HG03139 (cell line): ENCODE data around the gene PTPRM.

Source experiments
- ATAC-seq: cut with Tn5 transposase; IDR thresholded peaks from one replicate; pipeline ENCODE4 v1.9.1; 2021; ENCODE audit not compliant: unreplicated experiment

The PTPRM gene

DNA sequence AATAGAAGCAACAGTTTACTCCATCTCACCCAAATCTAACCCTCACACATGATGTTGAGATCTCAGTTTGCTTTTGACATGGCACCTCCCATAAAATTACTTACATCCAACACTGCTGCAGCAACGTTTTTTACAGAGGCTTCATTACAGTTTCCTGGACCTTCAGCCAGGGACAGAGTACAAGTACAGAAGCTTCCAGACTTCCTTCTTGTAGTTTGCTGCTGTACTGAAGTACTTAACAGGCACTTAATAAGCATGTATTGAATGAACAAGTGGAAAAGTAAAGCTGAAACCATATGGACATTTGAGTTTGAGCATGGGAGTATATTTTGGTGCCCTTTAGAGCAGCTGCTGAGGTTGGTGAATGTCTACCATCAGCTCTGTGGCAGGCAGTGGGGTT lies 514.2 kb downstream of the PTPRM start:
- no peak for ATAC-seq

DNA sequence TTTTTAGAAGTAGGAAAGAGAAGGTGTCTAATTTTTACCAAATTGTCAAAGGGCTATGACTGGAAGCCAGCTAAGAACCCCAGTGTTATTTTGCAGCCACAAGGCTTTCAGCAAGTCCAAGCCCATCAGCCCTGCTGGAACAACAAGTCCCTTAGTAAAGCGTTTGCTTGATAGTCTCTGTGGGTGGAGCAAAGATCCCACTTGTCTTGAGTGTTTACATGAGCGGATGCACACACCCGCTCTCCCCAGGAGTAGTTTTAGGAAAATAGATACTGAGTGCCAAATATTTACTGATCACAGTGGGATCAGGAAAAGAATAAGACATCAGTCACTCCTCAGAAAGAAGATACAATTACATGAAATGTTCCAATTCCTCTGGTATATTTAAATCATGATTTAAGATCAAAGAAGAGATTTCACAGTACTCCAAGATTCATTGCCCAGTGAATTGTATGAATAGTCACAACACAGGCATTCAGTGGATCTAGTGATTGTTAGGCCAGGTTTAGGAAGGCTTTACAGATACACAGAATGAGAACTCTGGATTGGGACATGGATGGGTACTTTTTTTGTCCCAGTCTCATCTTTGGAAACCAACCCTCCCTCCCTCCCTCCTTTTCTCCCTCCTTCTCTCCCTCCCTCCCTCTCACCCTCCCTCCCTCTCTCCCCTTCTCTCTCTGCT lies 514.9 kb downstream of the PTPRM start:
- no peak for ATAC-seq

- no peak for ATAC-seq
Measured at GRCh38 chr18:8084160-8084559, 517.0 kb downstream of the PTPRM start.

- ATAC-seq, result no peak
Measured at GRCh38 chr18:8088626-8089025, 521.5 kb downstream of the PTPRM start.

DNA sequence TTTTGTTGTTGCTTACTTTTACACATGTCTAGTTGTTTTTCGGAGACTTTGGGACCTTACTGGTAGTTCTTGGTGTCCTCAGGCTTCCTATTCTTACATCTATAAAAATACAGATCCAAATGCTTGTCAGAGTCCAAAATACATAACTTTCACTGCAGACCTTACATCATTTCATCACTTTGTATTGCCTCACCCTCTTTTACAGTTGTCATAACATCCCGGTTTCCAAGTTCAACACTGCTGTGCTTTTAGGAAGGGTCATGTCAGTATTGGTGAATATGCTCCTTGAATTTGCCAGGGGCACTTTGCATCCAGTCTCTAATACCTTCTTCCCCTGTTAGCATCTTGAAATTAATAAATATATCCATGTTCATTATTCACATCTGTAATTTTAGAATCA lies 523.9 kb downstream of the PTPRM start:
- ATAC-seq, result no peak

DNA sequence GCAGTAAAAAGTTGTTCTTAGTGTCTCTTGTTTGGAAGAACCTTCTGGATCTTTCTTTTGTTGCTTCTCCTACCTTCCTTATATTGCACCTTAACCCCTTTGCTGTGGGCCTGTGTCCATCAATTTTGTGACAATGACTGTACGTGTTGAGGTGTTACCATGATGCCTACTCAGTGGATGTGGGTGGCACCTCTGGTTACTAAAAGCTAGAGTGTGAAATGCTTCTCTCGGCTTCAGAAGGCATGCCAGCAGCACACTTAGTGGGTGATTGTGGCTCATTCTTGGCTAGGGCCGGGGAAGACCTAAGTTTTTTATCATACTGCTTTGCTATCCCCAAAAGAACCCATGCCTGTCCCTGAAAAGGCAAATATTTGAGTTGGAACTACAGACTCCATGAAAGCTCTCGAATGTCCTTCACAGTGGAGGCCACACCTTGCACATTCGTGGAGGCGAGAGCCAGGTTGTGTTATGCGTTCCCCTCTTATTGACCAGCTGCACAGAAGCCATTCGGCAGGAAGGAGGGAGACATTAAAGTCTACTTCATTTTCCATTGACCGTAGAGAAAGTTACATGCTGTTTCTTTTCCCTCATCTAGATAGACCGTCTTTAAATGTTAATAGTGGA lies 528.9 kb downstream of the PTPRM start:
- ATAC-seq, result no peak

DNA sequence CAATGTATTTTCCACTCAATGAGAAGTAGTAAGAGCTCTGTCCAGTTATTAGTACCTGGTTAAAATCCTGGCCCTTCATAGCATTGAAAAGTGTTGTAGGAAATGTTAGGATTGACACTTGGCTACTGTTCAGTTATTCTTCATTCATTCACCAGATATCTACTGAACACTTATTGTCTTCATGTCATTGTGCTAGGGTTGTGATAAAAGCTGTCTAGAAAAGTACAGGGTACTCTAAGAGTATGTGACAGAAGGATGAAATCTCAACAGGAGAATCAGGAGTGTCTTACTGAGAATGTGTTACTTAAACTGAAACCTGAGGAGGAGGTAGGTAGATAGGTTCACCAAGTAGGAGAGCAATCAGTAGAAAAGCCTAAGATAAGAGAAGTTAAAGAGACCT lies 530.3 kb downstream of the PTPRM start:
- no peak for ATAC-seq

DNA sequence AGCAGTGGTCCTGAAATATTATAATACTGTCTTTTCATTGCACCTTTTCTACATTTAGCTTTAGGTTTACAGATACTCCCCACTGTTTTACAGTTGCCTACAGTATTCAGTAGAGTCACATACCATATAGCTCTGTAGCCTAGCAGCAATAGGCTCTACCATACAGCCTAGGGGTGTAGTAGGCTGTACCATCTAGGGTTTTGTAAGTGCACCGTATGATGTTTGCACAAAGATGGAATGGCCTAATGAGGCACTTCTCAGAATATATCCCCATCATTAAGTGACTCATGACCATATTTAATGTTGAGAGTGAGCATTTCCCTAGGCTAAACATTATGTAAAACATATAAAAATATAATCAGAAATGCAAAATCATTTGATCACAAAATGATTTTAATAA lies 530.8 kb downstream of the PTPRM start:
- no peak for ATAC-seq

DNA sequence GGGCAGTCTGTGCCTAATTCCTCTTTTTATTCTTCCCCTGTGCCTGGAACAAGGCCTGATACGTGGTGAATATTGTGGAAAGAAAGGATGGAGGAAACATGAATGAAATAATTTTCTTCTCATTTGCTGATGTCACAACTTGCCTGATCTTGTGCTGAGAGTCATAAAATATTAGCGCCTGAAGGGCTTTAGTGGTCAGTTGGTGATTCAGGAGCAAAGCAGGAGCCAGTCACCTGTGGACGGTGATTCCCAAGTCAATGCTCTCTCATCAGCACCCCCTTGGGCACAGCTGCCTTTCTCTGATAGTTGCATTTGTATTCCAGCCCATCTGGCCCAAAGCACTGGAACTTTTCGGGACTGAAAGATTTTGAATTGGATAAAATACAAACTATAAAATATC lies 539.5 kb downstream of the PTPRM start:
- no peak for ATAC-seq

DNA sequence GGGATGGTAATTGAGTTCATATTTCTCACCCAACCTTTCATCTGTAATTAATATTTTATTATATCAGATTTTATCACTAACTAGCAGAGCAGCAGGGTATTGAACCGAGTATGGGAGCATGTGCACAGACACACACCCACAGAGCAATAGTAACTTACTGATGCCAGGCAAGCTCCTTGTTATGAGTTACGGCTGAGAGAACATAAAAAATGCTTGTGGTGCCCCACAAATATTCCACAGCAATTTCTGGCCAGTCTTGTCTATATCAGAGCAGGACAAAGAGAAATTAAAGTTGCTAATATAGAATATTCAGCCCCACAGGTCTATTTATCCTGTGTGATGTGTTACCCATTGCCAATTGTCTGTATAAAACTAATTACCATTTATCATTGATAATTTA lies 540.3 kb downstream of the PTPRM start:
- ATAC-seq, result no peak

DNA sequence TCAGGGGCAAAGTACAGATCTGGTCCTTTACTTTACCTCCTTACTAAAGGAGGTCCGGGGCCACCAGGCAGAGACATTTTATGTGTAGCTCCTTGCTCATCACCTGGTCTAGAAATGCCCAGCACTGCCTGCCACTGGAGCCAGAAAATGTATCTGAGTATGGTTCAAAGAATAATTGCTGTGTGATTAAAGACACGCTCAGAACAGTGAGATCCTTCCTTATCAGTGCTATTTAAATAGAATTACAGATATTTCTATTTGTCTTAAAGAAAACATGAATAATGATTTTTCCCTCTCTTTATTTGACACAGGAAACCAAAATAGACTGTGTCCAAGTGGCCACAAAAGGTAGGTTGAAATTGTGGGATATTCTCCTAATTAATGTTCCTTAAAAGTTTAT lies 547.4 kb downstream of the PTPRM start:
- ATAC-seq, result no peak

GRCh38 chr18:8116341-8117005 lies 549.4 kb downstream of the PTPRM start:
- no peak for ATAC-seq

- ATAC-seq, result no peak
Measured at GRCh38 chr18:8117006-8117371, 549.9 kb downstream of the PTPRM start.

DNA sequence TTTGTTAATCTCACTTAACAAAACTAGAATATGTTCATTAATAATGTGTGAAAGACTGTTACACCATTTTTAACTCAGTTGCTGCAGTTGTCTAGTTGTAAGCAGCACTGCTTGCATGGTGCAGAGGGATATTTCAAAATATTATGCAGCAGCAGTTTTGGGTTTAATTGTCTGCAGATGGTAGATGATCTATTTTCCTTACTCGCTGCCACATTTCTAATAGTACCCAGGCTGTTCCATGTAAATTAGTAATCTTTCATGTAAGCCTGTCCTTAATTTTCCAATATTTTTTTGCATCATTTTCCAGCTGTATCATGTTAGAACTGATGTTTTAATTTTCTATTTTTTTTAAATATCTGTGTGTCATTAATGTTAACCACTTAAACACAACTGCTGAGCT lies 554.0 kb downstream of the PTPRM start:
- no peak for ATAC-seq

GRCh38 chr18:8121942-8122480 lies 554.9 kb downstream of the PTPRM start:
- no peak for ATAC-seq

DNA sequence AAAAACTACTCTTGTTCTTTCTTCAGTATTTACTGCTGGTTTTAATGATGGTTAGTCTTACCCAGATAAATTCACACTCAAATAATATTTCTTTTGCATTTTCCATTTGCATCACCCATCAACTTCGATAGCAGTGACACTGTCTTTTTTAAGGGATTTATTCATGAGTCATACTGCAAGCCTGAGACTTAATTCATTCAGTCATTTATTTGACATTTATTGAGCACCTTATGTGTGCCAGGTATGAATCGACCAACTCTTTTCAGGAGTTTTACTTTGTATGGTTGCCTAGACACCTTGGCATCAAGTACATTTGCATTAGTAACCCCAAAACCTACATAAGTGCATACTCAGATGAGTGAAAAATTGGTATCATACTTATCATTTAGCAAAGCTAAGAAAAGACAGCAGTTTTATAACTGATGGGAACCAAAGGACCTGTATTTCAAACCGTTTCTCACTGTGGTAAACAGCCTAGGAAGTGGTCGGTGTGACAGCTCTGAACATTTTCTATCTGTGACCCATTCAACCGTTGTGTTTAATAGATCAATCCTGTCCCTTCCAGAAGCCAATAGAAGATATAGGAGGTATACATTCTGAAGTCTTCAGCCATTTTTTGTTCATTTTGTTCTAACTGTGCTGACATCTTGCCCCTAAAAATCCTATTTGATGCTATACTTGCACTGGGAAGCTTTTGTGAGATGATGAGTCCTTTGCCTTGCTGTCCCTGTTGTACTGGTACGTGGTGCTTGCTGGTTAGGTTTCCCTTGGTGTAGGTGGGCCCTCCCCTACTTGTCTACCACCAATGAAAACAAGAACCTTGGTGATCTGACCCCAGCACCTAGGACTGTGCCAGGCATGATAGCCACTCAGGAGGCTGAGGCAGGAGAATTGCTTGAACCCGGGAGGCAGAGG lies 557.4 kb downstream of the PTPRM start:
- ATAC-seq, result no peak

GRCh38 chr18:8130096-8130495 lies 563.0 kb downstream of the PTPRM start:
- no peak for ATAC-seq

DNA sequence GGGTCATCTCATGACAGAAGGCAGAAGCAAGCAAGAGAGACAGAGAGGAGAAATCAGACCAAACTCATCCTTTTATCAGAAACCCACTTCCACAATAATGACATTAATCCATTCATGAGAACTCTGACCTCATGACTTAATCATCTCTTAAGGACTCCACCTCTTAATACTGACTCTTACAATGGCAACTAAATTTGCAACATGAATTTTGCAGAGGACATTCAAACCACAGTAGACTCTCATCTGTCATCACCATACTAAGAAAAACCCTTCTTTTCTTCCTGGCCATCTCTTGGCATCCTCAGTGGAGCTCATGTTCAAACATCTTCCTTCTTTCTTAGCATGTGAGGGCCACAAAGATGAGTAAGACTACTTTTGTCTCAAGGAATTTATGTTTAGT lies 565.9 kb downstream of the PTPRM start:
- ATAC-seq, result no peak

DNA sequence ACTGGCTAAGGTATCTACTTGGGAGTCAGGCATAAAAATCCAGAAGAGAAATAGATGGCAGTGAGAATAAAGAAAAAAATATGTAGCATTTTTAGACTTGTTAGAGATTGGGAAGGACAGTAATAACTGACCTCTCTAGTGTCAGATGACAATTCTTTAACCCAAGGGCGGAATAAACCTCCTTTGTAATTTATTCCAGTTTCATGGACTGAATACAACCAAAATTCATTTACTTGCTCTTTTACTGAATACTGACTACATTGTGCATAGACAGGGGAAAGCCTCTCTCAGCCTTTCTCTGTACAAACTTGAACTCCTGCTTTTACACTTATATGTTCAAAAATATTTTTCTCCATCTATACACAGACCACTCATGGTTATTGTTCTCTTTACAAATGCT lies 566.8 kb downstream of the PTPRM start:
- ATAC-seq, result no peak

DNA sequence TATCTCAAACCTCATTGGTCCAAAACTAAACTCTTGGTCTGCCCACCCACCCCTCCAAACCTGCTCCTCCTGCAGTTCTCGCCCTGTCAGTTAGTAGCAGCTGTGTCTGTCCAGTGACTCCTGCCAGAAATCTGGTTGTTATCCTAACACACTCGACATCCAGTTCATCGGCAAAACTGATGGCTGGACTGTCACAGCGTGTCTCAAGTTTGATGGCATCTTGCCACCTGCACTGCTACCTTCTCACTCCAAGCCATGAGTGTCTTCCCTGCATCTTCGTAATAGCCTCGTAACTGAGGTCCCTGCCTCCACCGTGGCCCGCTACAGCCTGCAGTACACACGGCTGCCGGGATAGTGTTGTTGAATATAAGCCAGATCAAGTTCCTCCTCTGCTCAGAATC lies 572.0 kb downstream of the PTPRM start:
- ATAC-seq, result no peak

- no peak for ATAC-seq
Measured at GRCh38 chr18:8139891-8140406, 572.8 kb downstream of the PTPRM start.
